Heart right ventricle (tissue), 16 donors: Measurements from ENCODE around the gene WBP1. TPM values are rescaled to one million over a fixed set of nuclear protein-coding genes. Genes with fewer than 3 reads are reported as not detected.

Source experiments
- ATAC-seq, 8 donors: fragments of 200-7000 bp; cut with Tn5 transposase; one replicate each; pipeline ENCODE4 v1.9.1; 2020; ENCODE audit warnings: mild to moderate bottlenecking in 8 of 8, moderate library complexity in 8 of 8, moderate number of reproducible peaks in 1 of 8
- DNase-seq, 2 donors: peaks; one replicate each; pipeline ENCODE4 v3.0.0-alpha.2; 2020
- H3K27ac ChIP-seq, 10 donors: fragments of 200-600 bp; sonication (generic) in 2 of 10; one replicate each; pipeline versions ENCODE4 v1.5.0 to v1.8.0; 2020 to 2022; ENCODE audit warnings: mild to moderate bottlenecking in 3 of 10
- H3K27me3 ChIP-seq, 7 donors: fragments of 200-600 bp; one replicate each; pipeline ENCODE4 v1.8.0; 2021 to 2022; ENCODE audit warnings: mild to moderate bottlenecking in 2 of 7
- H3K36me3 ChIP-seq, 9 donors: fragments of 200-600 bp; sonication (generic) in 1 of 9; one replicate each; pipeline versions ENCODE4 v1.5.0 to v1.8.0; 2020 to 2022; ENCODE audit warnings: mild to moderate bottlenecking in 2 of 9
- H3K4me1 ChIP-seq, 9 donors: fragments of 200-600 bp; sonication (generic) in 1 of 9; one replicate each; pipeline versions ENCODE4 v1.5.0 to v1.8.0; 2020 to 2022; ENCODE audit warnings: mild to moderate bottlenecking in 4 of 9
- H3K4me3 ChIP-seq, 10 donors: fragments of 200-600 bp; sonication (generic) in 2 of 10; one replicate each; pipeline versions ENCODE4 v1.5.0 to v1.8.0; 2020 to 2022; ENCODE audit warnings: mild to moderate bottlenecking in 7 of 10, moderate library complexity in 2 of 10
- H3K9me3 ChIP-seq, 11 donors: fragments of 200-600 bp in 10 of 11; sonication (generic) in 2 of 11; one replicate each; pipeline versions ENCODE4 v1.5.0 to v1.8.0; 2013 to 2022; ENCODE audit warnings: mild to moderate bottlenecking in 2 of 11, control low read depth in 1 of 11, moderate library complexity in 1 of 11
- CTCF ChIP-seq, 9 donors: fragments of 200-600 bp; sonication (generic) in 2 of 9; IDR thresholded peaks; one replicate each; pipeline versions ENCODE4 v1.5.0 to v1.8.0; 2021 to 2022; ENCODE audit warnings: antibody characterized with exemption in 9 of 9, mild to moderate bottlenecking in 5 of 9, moderate library complexity in 1 of 9
- WGBS, 2 donors: extraction: QIAGEN DNeasy Blood & Tissue Kit; methylation state at CpG; one replicate each; pipeline ENCODE4 v1.1.7; 2013; ENCODE audit warnings: inconsistent platforms in 1 of 2; 5-methylcytosine and 5-hydroxymethylcytosine counted together
- intact Hi-C, 10 donors: fragments of 100-400 bp; cut with DNase I; formaldehyde crosslinking; loops; one replicate each; pipeline versions ENCODE4 v1.11.1 to v1.14.2; 2022
- polyA plus RNA-seq, 2 donors: library from polyadenylated mRNA; stranded (reverse); fragments of 200-250 nt; gene quantifications; one replicate each; pipeline ENCODE4 v1.2.3, GENCODE V29; 2013
- total RNA-seq, 10 donors: library from RNA; stranded (reverse); fragmentation: NEBNext Ultra II Directional in 3 of 10; extraction: Animal tissue kit (Norgen Biotek cat#: 25700) in 3 of 10; gene quantifications; one replicate each; pipeline versions ENCODE4 v1.2.1 to v1.2.4, GENCODE V29; 2021 to 2023
- donor health status: Arrhythmogenic right ventricular cardiomyopathy.
- donor health status: ischemic (EF 13 %, LVEDD 7.1; RV severe dilation, severe dysfunction).
- donor health status: healthy with polysubstance abuse.
- donor health status: DM: no; HTN: yes; CAD: no.
- donor health status: DM: no; HTN: no; CAD: no.
- donor health status: ischemic (EF 25% LVEDD 6.9; RV normal size, moderate dysfunction).
- donor health status: ischemic (EF 25% LVEDD 5.7; RV mildly dilated, moderate dysfunction).
- donor health status: healthy.
- donor health status: DM: yes; HTN: yes; CAD: no.
- donor health status: Ischemic cardiomyopathy.
- donor health status: ischemic (EF 35%, LVEDD 5.7; RV mildly dilated, moderate dysfunction).
- donor health status: nonischemic (EF 11% LVEDD 7.7; RV severe dilation, severe dysfunction).
- donor health status: DM: yes; HTN: yes; CAD: no.
- donor health status: PGD.
- donor health status: ischemic (EF 29% LVEDD 5.4; RV normal size, mild dysfunction).
- donor health status: nonischemic (EF 23%, LVEDD 6.1; RV moderate dilation, normal function).

Gene WBP1
- total and polyA plus RNA-seq, 12 donors, result 34.8 to 59.8 (median 45.8) TPM

- TF ChIP-seq CTCF (IDR thresholded peaks at IDR 0.05), result no peak
- no peak within 1 kb of the TSS for H3K27ac ChIP-seq
- 2 to 5% methylated on average over 65 of the region's 65 CpGs for WGBS, 2 donors
- no peaks in the 10 kb centered on the region for H3K9me3 ChIP-seq
- peaks cover 11 to 56% (median 43%) of the 10 kb centered on the region in 9 donors for H3K4me1 ChIP-seq
- peaks cover 0 to 6% (median 0%) of the 10 kb centered on the region in 9 donors for H3K36me3 ChIP-seq
- peak within 1 kb of the TSS in 7 of 10 donors; percentile 22 to 57 (median 40) for H3K4me3 ChIP-seq
- intact Hi-C loops, result no loop called here
- no peak for DNase-seq
- H3K27me3 ChIP-seq, result peaks cover 9 to 74% (median 66%) of the 10 kb centered on the region in 7 donors
- no peak for ATAC-seq
These were observed 41.2 kb downstream of the WBP1 start, which contains the start of gene LBX2 for GRCh38 chr2:74499267-74499939. LBX2 (minus strand) TSS chr2:74499603; CDS start chr2:74499537, 66 bp downstream.

DNA sequence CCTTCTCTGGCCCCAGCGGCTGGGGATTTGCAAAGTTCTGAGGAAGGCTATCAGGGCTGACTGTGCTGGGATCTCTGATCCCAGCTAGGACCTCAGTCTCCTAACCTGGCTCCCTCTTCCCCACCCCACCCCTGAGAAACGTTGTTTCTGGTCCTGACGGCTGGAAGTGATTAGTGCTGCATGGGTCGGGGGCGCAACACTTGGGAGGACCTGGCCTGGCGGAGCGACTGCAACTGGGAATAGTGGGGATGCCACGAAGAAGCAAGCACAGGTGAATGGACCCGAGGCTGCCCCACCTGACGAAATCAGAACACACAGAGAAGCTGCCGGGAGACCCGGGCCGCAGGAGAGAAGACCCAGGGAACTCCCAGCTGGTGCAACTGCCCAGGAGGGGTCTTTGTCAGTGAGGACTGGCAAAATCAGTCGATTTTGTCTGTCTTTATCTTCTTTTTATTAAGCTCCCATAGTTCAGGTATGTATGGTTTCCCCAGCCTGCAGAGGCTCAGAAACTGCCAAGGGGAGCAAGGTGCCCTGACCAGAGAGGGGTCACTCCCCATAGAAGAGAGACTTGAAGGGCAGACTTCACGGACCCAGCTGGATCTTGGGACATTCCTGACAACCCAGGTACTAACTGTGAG lies 41.8 kb downstream of the WBP1 start:
- Histone ChIP-seq H3K27me3 (peaks cover 9 to 74% (median 66%) of the 10 kb centered on the region in 7 donors), H3K4me1 (peaks cover 11 to 63% (median 48%) of the 10 kb centered on the region in 9 donors), H3K36me3 (peaks cover 0 to 8% (median 0%) of the 10 kb centered on the region in 9 donors), H3K4me3 (peak overlapping the region in 3 of 10 donors; percentile 34 to 42 (median 40)), H3K27ac (no peak overlapping the region), H3K9me3 (no peaks in the 10 kb centered on the region)
- 36 to 42% methylated on average over 15 of the region's 15 CpGs for WGBS, 2 donors
- DNase-seq (no peak), ATAC-seq (no peak)
- TF ChIP-seq CTCF (IDR thresholded peaks at IDR 0.05), result no peak
- intact Hi-C loops, result loop anchor here in 3 of 10 donors (5.0 kb wide), 1 partner anchor 87 kb away; no protein-coding TSS in a partner anchor

GRCh38 chr2:74500578-74500946 lies 42.3 kb downstream of the WBP1 start:
- Histone ChIP-seq H3K9me3 (no peaks in the 10 kb centered on the region), H3K36me3 (peaks cover 0 to 13% (median under 1%) of the 10 kb centered on the region in 9 donors), H3K27me3 (peaks cover 9 to 74% (median 66%) of the 10 kb centered on the region in 7 donors), H3K27ac (no peak overlapping the region), H3K4me1 (peaks cover 11 to 68% (median 53%) of the 10 kb centered on the region in 9 donors), H3K4me3 (no peak overlapping the region)
- intact Hi-C loops, result loop anchor here in 3 of 10 donors (5.0 kb wide), 1 partner anchor 87 kb away; no protein-coding TSS in a partner anchor
- no peak for TF ChIP-seq CTCF (IDR thresholded peaks at IDR 0.05)
- ATAC-seq (no peak), DNase-seq (no peak)

DNA sequence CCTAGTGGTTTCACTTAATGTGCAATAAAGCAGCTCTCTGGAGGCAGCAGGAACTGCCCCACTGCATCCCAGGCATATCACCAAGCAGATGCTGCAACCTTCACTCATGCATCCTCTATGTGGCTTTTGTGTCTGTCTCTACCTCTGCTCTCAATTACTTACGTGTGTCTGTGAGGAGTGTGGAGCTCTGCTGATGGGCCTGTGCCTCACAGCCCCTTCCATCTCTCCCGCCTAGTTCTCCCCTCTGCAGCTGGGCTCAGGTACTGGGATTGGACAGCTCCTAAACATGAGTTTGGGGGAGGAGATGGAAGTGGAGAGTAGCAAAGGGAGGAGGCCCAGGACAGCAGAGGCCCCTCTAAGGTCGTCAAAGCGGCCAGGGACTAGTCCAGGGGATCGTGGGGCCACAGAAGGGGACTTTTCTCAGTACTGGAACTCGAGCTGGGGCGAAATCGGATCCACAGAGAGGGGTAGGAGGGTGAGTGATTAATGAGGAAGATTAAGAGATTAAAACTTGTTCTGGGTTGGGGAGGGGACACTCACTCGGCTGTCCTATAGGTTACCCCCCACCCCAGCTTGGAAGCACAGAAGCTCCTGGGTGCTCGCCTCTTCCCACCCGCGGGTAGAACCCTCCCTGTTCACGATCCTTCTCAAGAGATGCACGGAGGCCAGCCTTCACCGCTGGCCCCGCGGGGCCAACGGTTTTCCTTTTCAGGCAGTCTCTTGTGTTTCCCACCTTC lies 43.3 kb downstream of the WBP1 start:
- ATAC-seq (no peak), DNase-seq (no peak)
- intact Hi-C loops, result loop anchor here in 4 of 10 donors (2.0 to 5.0 kb wide), 2 partner anchors 27 to 86 kb away; partner anchors contain the start of genes AUP1 (in 1 of the 4) and HTRA2 (in 1 of the 4)
- H3K9me3 ChIP-seq, result no peaks in the 10 kb centered on the region
- H3K27ac ChIP-seq, result no peak overlapping the region
- H3K36me3 ChIP-seq, result peaks cover 0 to 20% (median 3%) of the 10 kb centered on the region in 9 donors
- TF ChIP-seq CTCF (IDR thresholded peaks at IDR 0.05), result no peak
- 64 to 74% methylated on average over 18 of the region's 18 CpGs for WGBS, 2 donors
- peaks cover 19 to 77% (median 63%) of the 10 kb centered on the region in 9 donors for H3K4me1 ChIP-seq
- H3K4me3 ChIP-seq, result peak overlapping the region in 2 of 10 donors; percentile 68 to 85
- H3K27me3 ChIP-seq, result peaks cover 9 to 74% (median 67%) of the 10 kb centered on the region in 7 donors
